HepG2 (cell line): ENCODE data around the gene MAP3K8. TPM values are rescaled to one million over a fixed set of nuclear protein-coding genes. Genes with fewer than 3 reads are reported as not detected.

Experiments used
- AHDC1 ChIP-seq: sonication (generic); formaldehyde crosslinking; IDR thresholded peaks from 2 replicates; pipeline ENCODE4 v1.5.1; 2020; ENCODE audit warnings: mild to moderate bottlenecking, missing genetic modification reagents, borderline replicate concordance
- ARID3A ChIP-seq: IDR thresholded peaks from 2 replicates; pipeline ENCODE4 v1.6.1; 2012; ENCODE audit warnings: low read depth, low read length, improper control_type of control experiment
- ARID4A ChIP-seq: sonication (generic); formaldehyde crosslinking; IDR thresholded peaks from 2 replicates; pipeline ENCODE4 v1.5.0; 2020; ENCODE audit warnings: mild to moderate bottlenecking, missing genetic modification reagents, borderline replicate concordance
- ATF7 ChIP-seq, 2 experiments: fragments of 450-650 bp in 1 of 2; sonication (generic) in 1 of 2; formaldehyde crosslinking in 1 of 2; IDR thresholded peaks; 2 replicates each; pipeline versions ENCODE4 v1.4.0 to v1.6.1; 2016 to 2020; ENCODE audit warnings: antibody characterized with exemption in 1 of 2, mild to moderate bottlenecking in 1 of 2, missing genetic modification reagents in 1 of 2
- BRD4 ChIP-seq: sonication (generic); formaldehyde crosslinking; IDR thresholded peaks from 2 replicates; pipeline ENCODE4 v1.4.0; 2020; ENCODE audit warnings: missing genetic modification reagents
- CHD2 ChIP-seq: IDR thresholded peaks from 2 replicates; pipeline ENCODE4 v1.6.1; 2011; ENCODE audit warnings: low read depth, low read length, improper control_type of control experiment
- MEF2D ChIP-seq: sonication (generic); formaldehyde crosslinking; IDR thresholded peaks from 2 replicates; pipeline ENCODE4 v1.5.1; 2020; ENCODE audit warnings: mild to moderate bottlenecking, missing genetic modification reagents
- NPAS2 ChIP-seq: sonication (generic); formaldehyde crosslinking; IDR thresholded peaks from 2 replicates; pipeline ENCODE4 v1.8.0; 2022; ENCODE audit warnings: mild to moderate bottlenecking, missing genetic modification reagents, borderline replicate concordance
- THAP8 ChIP-seq: sonication (generic); formaldehyde crosslinking; IDR thresholded peaks from 2 replicates; pipeline ENCODE4 v1.5.1; 2020; ENCODE audit warnings: missing genetic modification reagents, mild to moderate bottlenecking, borderline replicate concordance
- THRA ChIP-seq: sonication (generic); formaldehyde crosslinking; IDR thresholded peaks from 2 replicates; pipeline ENCODE4 v1.4.0; 2020; ENCODE audit warnings: missing genetic modification reagents, borderline replicate concordance
- ZGPAT ChIP-seq: IDR thresholded peaks from 2 replicates; pipeline ENCODE4 v1.6.1; 2016; ENCODE audit warnings: mild to moderate bottlenecking
- ZNF234 ChIP-seq: sonication (generic); formaldehyde crosslinking; conservative IDR thresholded peaks from 2 replicates; pipeline ENCODE4 v1.5.1; 2020; ENCODE audit warnings: mild to moderate bottlenecking, missing genetic modification reagents
- ZNF572 ChIP-seq: sonication (generic); formaldehyde crosslinking; IDR thresholded peaks from 2 replicates; pipeline ENCODE4 v1.5.1; 2020; ENCODE audit warnings: mild to moderate bottlenecking, missing genetic modification reagents
- polyA plus RNA-seq, 8 experiments: library from polyadenylated mRNA; depleted of rRNA in 3 of 8; stranded (reverse) in 7 of 8; unstranded in 1 of 8; fragments of >200 nt; fragmentation: Illumina TruSeq in 4 of 8; extraction: Trizol in 4 of 8; gene quantifications; 2 replicates each; pipeline versions ENCODE4 v1.2.1 to v1.2.3, GENCODE V29; 2011 to 2016; ENCODE audit warnings: low read depth in 4 of 8, missing spikeins in 1 of 8, mixed read lengths in 1 of 8; ENCODE audit not compliant: insufficient read depth in 1 of 8
- total RNA-seq, 5 experiments: library from RNA; depleted of rRNA; stranded (reverse); fragments of >200 nt; fragmentation: Illumina TruSeq; extraction: Trizol; gene quantifications; 2 replicates each; pipeline ENCODE4 v1.2.3, GENCODE V29; 2016; ENCODE audit warnings: low read depth in 1 of 5

Gene MAP3K8
- total and polyA plus RNA-seq, 2 of the 13 experiments (the other 11 are each of a cell fraction or from before 2014, with no cell fraction given): 19.3 to 37.9 TPM

- no peak for TF ChIP-seq NPAS2 (CRISPR knock-in tag)
- TF ChIP-seq THRA (CRISPR knock-in tag): no peak
- no peak for TF ChIP-seq MEF2D (CRISPR knock-in tag)
- no peak for TF ChIP-seq AHDC1 (CRISPR knock-in tag)
- TF ChIP-seq CHD2: no peak
- no peak for TF ChIP-seq ZNF572 (CRISPR knock-in tag)
- no peak for TF ChIP-seq ARID3A
- TF ChIP-seq ATF7 (IDR thresholded peaks at IDR 0.05): no peak
- no peak for TF ChIP-seq ATF7 (CRISPR knock-in tag; IDR thresholded peaks at IDR 0.05)
- TF ChIP-seq ARID4A (CRISPR knock-in tag): no peak
- no peak for TF ChIP-seq BRD4 (CRISPR knock-in tag)
- TF ChIP-seq THAP8 (CRISPR knock-in tag): no peak
- no peak for TF ChIP-seq ZGPAT (CRISPR knock-in tag)
- no peak for TF ChIP-seq ZNF234 (CRISPR knock-in tag)
Measured at GRCh38 chr10:30503700-30504266, 69.8 kb downstream of the MAP3K8 start (continued).
